Osteocyte (in vitro differentiated cells): Measurements from ENCODE around the gene CBX4. TPM values are rescaled to one million over a fixed set of nuclear protein-coding genes. Genes with fewer than 3 reads are reported as not detected.

ENCODE experiments used
- DNase-seq: peaks from one replicate; pipeline ENCODE4 v3.0.0; 2021; ENCODE audit warnings: mixed read lengths; ENCODE audit not compliant: unreplicated experiment; ENCODE audit errors: extremely low spot score
- H3K27ac Mint-ChIP-seq: one replicate; pipeline ENCODE4 v1.8.0; 2021; ENCODE audit warnings: mild to moderate bottlenecking, mixed read lengths; ENCODE audit not compliant: unreplicated experiment
- H3K27me3 Mint-ChIP-seq: one replicate; pipeline ENCODE4 v1.8.0; 2021; ENCODE audit warnings: mixed read lengths; ENCODE audit not compliant: unreplicated experiment
- H3K36me3 Mint-ChIP-seq: one replicate; pipeline ENCODE4 v1.8.0; 2021; ENCODE audit warnings: mixed read lengths; ENCODE audit not compliant: unreplicated experiment
- H3K4me1 Mint-ChIP-seq: one replicate; pipeline ENCODE4 v1.8.0; 2021; ENCODE audit warnings: mixed read lengths; ENCODE audit not compliant: unreplicated experiment
- H3K4me3 Mint-ChIP-seq: one replicate; pipeline ENCODE4 v1.8.0; 2021; ENCODE audit warnings: mild to moderate bottlenecking, moderate library complexity, mixed read lengths; ENCODE audit not compliant: unreplicated experiment
- H3K9me3 Mint-ChIP-seq: one replicate; pipeline ENCODE4 v1.8.0; 2021; ENCODE audit warnings: mixed read lengths; ENCODE audit not compliant: unreplicated experiment
- CTCF ChIP-seq: fragments of 200-600 bp; sonication (generic); IDR thresholded peaks from 2 replicates; pipeline ENCODE4 v1.5.0; 2021; ENCODE audit warnings: antibody characterized with exemption, mild to moderate bottlenecking, moderate library complexity
- total RNA-seq: library from RNA; stranded (reverse); gene quantifications from 2 replicates; pipeline ENCODE4 v1.2.1, GENCODE V29; 2021

CBX4 gene
- total RNA-seq, 1 donor from 2014 or later = 23.2 TPM

GRCh38 chr17:79873583-79873982 lies 34.3 kb upstream of the CBX4 start:
- Mint-ChIP-seq H3K4me1 (no peaks in the 10 kb centered on the region), H3K4me3 (no peak overlapping the region), H3K27ac (no peak overlapping the region), H3K9me3 (peaks cover 5% of the 10 kb centered on the region), H3K36me3 (no peaks in the 10 kb centered on the region), H3K27me3 (peaks cover 22% of the 10 kb centered on the region)
- no peak for DNase-seq
- no peak for TF ChIP-seq CTCF

- Mint-ChIP-seq H3K27ac (no peak overlapping the region), H3K4me3 (no peak overlapping the region), H3K27me3 (peaks cover 16% of the 10 kb centered on the region), H3K9me3 (peaks cover 5% of the 10 kb centered on the region), H3K36me3 (no peaks in the 10 kb centered on the region), H3K4me1 (no peaks in the 10 kb centered on the region)
- no peak for TF ChIP-seq CTCF
- DNase-seq = no peak
Observed at GRCh38 chr17:79872762-79873161, 33.5 kb upstream of the CBX4 start.

- no peaks in the 10 kb centered on the region for H3K36me3 Mint-ChIP-seq
- peaks cover 11% of the 10 kb centered on the region for H3K4me1 Mint-ChIP-seq
- no peak for TF ChIP-seq CTCF
- no peak overlapping the region for H3K27ac Mint-ChIP-seq
- no peak for DNase-seq
- H3K4me3 Mint-ChIP-seq = no peak overlapping the region
- peaks cover 8% of the 10 kb centered on the region for H3K27me3 Mint-ChIP-seq
- peaks cover under 1% of the 10 kb centered on the region for H3K9me3 Mint-ChIP-seq
Observed at GRCh38 chr17:79871131-79871530, 31.9 kb upstream of the CBX4 start.

DNA sequence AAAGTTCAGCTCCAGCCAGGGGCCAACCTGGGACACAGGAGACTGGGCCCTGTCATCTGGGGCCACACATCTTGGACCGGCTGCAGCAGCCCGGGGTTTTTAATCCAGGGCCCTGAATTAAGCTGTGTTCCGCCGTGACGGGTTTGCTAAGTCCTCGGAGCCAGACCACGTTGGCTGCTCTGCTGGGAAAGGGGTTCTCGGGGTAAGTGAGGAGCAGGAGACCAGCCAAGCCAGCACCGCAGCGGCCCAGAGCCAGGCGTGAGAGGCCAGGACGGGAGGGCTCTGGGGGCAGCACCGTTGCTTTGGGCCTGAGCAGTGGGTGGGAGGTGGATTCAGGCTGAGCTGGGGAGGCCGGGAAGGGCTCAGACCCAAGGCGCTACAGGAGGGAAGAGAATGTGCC lies 31.3 kb upstream of the CBX4 start:
- no peak for DNase-seq
- no peak for TF ChIP-seq CTCF
- no peaks in the 10 kb centered on the region for H3K36me3 Mint-ChIP-seq
- H3K4me3 Mint-ChIP-seq = no peak overlapping the region
- H3K4me1 Mint-ChIP-seq = peaks cover 11% of the 10 kb centered on the region
- no peaks in the 10 kb centered on the region for H3K9me3 Mint-ChIP-seq
- H3K27me3 Mint-ChIP-seq = peaks cover 8% of the 10 kb centered on the region
- H3K27ac Mint-ChIP-seq = no peak overlapping the region

GRCh38 chr17:79866791-79867518 lies 27.7 kb upstream of the CBX4 start:
- H3K27me3 Mint-ChIP-seq = peaks cover 11% of the 10 kb centered on the region
- no peaks in the 10 kb centered on the region for H3K36me3 Mint-ChIP-seq
- peak overlapping the region; percentile 61 for H3K27ac Mint-ChIP-seq
- no peak for DNase-seq
- TF ChIP-seq CTCF = no peak
- H3K4me1 Mint-ChIP-seq = peaks cover 15% of the 10 kb centered on the region
- no peak overlapping the region for H3K4me3 Mint-ChIP-seq
- no peaks in the 10 kb centered on the region for H3K9me3 Mint-ChIP-seq
